Omental fat pad (tissue), 4 donors: Measurements from ENCODE around the gene HEY2. TPM values are rescaled to one million over a fixed set of nuclear protein-coding genes. Genes with fewer than 3 reads are reported as not detected.
"Not testable (repeated sequence)": the region's sequence is repeated elsewhere in the genome, so short reads cannot be mapped to it uniquely, and the experiment has no call there.

ENCODE experiments used
- ATAC-seq: fragments of 150-250 bp; one replicate; pipeline ENCODE4 v1.9.1; 2016; ENCODE audit warnings: mild to moderate bottlenecking, moderate library complexity; ENCODE audit not compliant: low FRiP score
- DNase-seq: peaks from one replicate; pipeline ENCODE4 v3.0.0-alpha.2; 2019; ENCODE audit warnings: low spot score
- total RNA-seq, 4 donors: library from RNA; depleted of rRNA; stranded (reverse); fragments of >200 nt; gene quantifications; one replicate each; pipeline ENCODE4 v1.1.0, GENCODE V29; 2016
- TF ChIP-seq, protein P1 (sequence below), 3 donors: fragments of 450-650 bp; IDR thresholded peaks; one replicate each; pipeline ENCODE4 v1.5.1; 2016 to 2017; ENCODE audit warnings: antibody characterized with exemption in 3 of 3, mild to moderate bottlenecking in 3 of 3, moderate library complexity in 2 of 3

HEY2 gene
- total RNA-seq, 4 donors from 2014 or later, result 0.24 to 3.2 (median 1.5) TPM

DNA sequence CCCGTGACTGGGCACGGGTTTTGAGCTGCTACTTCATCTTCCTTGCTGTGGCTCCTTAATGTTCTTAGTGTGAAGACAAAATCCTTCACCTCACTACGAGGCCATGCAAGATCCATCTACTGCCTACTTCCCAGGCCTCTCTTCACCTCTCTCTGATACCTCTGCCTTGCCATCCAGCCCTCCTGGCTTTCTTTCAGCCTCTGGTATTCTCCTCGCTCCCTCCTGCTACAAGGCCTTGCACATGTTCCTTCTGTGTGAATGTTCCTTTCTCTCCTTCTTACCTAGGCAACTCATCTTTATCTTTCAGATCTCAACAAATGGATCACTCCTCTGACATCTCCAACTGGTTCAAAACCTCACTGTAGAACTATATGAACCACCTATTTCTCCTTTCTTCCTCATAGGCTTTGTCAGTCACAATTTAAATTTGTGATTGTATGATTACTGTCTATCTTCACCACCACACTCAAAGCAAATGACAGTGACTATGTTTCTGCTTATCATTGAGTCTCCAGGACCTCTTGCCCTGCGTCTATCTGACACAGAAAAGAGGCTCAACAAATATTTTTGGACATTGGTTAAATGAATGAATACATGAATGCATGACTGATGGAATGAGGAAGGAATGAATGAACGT, 19.8 kb downstream of the HEY2 start:
- TF ChIP-seq, protein P1, sequence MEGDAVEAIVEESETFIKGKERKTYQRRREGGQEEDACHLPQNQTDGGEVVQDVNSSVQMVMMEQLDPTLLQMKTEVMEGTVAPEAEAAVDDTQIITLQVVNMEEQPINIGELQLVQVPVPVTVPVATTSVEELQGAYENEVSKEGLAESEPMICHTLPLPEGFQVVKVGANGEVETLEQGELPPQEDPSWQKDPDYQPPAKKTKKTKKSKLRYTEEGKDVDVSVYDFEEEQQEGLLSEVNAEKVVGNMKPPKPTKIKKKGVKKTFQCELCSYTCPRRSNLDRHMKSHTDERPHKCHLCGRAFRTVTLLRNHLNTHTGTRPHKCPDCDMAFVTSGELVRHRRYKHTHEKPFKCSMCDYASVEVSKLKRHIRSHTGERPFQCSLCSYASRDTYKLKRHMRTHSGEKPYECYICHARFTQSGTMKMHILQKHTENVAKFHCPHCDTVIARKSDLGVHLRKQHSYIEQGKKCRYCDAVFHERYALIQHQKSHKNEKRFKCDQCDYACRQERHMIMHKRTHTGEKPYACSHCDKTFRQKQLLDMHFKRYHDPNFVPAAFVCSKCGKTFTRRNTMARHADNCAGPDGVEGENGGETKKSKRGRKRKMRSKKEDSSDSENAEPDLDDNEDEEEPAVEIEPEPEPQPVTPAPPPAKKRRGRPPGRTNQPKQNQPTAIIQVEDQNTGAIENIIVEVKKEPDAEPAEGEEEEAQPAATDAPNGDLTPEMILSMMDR (IDR thresholded peaks at IDR 0.05), result no peak
- no peak for ATAC-seq
- no peak for DNase-seq

DNA sequence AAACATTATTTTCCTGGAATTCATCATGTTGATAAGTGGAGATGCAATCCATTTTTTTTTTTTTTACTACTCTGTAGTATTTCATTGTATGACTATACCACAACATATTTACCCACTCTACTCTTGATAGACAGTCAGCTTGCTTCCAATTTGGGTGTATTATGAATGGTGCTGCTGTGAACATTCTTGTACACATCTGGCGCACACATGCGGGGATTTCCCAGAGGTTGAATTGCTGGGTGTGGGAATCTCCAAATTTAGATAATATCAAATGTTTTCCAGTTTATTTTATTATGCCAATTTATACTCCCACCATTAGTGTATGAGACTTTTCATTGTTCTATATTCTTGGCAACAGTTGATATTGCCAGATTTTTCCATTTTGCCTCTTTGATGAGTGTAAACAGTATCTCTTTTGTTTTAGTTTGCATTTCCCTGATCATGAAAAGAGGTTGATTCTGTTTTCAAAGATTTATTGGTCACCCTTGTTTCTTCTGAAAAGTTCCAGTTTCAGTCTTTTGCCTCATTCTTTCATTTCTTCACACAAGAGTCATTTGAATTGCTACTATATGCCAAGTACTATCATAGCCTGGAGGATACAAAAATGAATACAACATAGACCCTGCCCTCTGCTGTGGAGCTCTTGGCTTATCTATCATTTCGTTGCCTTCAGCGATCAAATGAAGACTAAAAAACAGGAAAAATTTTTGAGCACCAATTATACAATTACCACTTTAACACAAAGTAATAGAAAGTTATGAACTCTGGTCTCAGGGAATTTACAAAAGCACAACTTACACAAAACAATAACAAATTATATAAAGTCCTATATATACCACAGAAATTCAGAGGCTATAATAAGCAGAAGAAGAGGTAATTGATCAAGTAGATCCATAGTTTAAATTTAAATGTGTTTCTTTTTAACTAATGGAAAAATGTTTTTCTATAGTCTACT, 24.2 kb downstream of the HEY2 start:
- no peak for ATAC-seq
- no peak for DNase-seq
- TF ChIP-seq, protein P1 (IDR thresholded peaks at IDR 0.05), result no peak

DNA sequence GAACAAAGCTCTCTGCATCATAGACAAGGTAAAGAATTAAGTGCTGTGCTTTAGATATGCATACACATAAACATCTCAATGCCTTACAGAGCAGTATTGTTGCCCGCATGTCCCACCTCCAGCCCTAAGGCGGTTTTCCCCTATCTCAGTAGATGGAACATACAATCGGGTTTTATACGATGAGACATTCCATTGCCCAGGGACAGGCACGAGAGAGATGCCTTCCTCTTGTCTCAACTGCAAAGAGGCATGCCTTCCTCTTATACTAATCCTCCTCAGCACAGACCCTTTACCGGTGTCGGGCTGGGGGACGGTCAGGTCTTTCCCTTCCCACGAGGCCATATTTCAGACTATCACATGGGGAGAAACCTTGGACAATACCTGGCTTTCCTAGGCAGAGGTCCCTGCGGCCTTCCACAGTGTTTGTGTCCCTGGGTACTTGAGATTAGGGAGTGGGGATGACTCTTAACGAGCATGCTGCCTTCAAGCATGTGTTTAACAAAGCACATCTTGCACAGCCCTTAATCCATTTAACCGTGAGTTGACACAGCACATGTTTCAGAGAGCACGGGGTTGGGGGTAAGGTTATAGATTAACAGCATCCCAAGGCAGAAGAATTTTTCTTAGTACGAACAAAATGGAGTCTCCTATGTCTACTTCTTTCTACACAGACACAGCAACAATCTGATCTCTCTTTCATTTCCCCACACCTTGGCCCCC, 26.8 kb downstream of the HEY2 start:
- not testable (repeated sequence) for ATAC-seq, DNase-seq

GRCh38 chr6:125779924-125780539, 30.6 kb downstream of the HEY2 start:
- peak; percentile 81 for DNase-seq
- TF ChIP-seq, protein P1 (IDR thresholded peaks at IDR 0.05), result no peak
- ATAC-seq, result peak; percentile 95

- ATAC-seq (peak; percentile 86), DNase-seq (no peak)
- TF ChIP-seq, protein P1 (IDR thresholded peaks at IDR 0.05), result no peak
Measured at GRCh38 chr6:125780540-125781313, 31.3 kb downstream of the HEY2 start.

- DNase-seq, result no peak
- peak; percentile 26 for ATAC-seq
- TF ChIP-seq, protein P1 (IDR thresholded peaks at IDR 0.05), result no peak
Measured at GRCh38 chr6:125781314-125781868, 32.0 kb downstream of the HEY2 start.
